ENCODE data around the gene CLEC18C.
"Not testable (repeated sequence)": the region's sequence is repeated elsewhere in the genome, so short reads cannot be mapped to it uniquely, and the experiment has no call there.

Gene CLEC18C

GRCh38 chr16:70159355-70160348 lies 13.9 kb upstream of the CLEC18C start:
- no peak for DNase-seq

GRCh38 chr16:70160388-70160787 lies 13.2 kb upstream of the CLEC18C start:
- no peak for DNase-seq

- DNase-seq, result no peak
Measured at GRCh38 chr16:70160821-70161220, 12.8 kb upstream of the CLEC18C start.

- no peak for DNase-seq
Measured at GRCh38 chr16:70161350-70161749, 12.2 kb upstream of the CLEC18C start.

- DNase-seq, result no peak
Measured at GRCh38 chr16:70162041-70162451, 11.5 kb upstream of the CLEC18C start.

- DNase-seq, result no peak
Measured at GRCh38 chr16:70163596-70163995, 10.0 kb upstream of the CLEC18C start.

- DNase-seq, result not testable (repeated sequence)
Measured at GRCh38 chr16:70166688-70167087, 6.9 kb upstream of the CLEC18C start.

GRCh38 chr16:70173916-70174315 lies 329 bp downstream of the CLEC18C start:
- DNase-seq, result not testable (repeated sequence)

- DNase-seq, result not testable (repeated sequence)
Measured at GRCh38 chr16:70174387-70174932, 873 bp downstream of the CLEC18C start.

GRCh38 chr16:70187858-70188607 lies 14.4 kb downstream of the CLEC18C start:
- DNase-seq, result not testable (repeated sequence)

- peak in 1 of 4 experiments; percentile 4 for DNase-seq
Measured at GRCh38 chr16:70188608-70188915, 15.0 kb downstream of the CLEC18C start.

GRCh38 chr16:70190574-70190973 lies 17.0 kb downstream of the CLEC18C start:
- DNase-seq, result not testable (repeated sequence)

- not testable (repeated sequence) for DNase-seq
Measured at GRCh38 chr16:70196683-70197300, 23.2 kb downstream of the CLEC18C start.

- not testable (repeated sequence) for DNase-seq
Measured at GRCh38 chr16:70197611-70198010, 24.0 kb downstream of the CLEC18C start.

- not testable (repeated sequence) for DNase-seq
Measured at GRCh38 chr16:70198230-70198629, 24.6 kb downstream of the CLEC18C start.

GRCh38 chr16:70198666-70199065 lies 25.1 kb downstream of the CLEC18C start:
- not testable (repeated sequence) for DNase-seq

GRCh38 chr16:70199170-70199569 lies 25.6 kb downstream of the CLEC18C start:
- DNase-seq, result not testable (repeated sequence)

- DNase-seq, result not testable (repeated sequence)
Measured at GRCh38 chr16:70200063-70200462, 26.5 kb downstream of the CLEC18C start.

GRCh38 chr16:70203508-70203907 lies 29.9 kb downstream of the CLEC18C start:
- not testable (repeated sequence) for DNase-seq

- DNase-seq, result not testable (repeated sequence)
Measured at GRCh38 chr16:70204010-70204409, 30.4 kb downstream of the CLEC18C start.

- not testable (repeated sequence) for DNase-seq
Measured at GRCh38 chr16:70204668-70205405, 31.2 kb downstream of the CLEC18C start.

- not testable (repeated sequence) for DNase-seq
Measured at GRCh38 chr16:70206382-70206781, 32.8 kb downstream of the CLEC18C start.

All from suppressor macrophage (primary cell).